ENCODE data around the gene KCNIP4.

Gene KCNIP4

DNA sequence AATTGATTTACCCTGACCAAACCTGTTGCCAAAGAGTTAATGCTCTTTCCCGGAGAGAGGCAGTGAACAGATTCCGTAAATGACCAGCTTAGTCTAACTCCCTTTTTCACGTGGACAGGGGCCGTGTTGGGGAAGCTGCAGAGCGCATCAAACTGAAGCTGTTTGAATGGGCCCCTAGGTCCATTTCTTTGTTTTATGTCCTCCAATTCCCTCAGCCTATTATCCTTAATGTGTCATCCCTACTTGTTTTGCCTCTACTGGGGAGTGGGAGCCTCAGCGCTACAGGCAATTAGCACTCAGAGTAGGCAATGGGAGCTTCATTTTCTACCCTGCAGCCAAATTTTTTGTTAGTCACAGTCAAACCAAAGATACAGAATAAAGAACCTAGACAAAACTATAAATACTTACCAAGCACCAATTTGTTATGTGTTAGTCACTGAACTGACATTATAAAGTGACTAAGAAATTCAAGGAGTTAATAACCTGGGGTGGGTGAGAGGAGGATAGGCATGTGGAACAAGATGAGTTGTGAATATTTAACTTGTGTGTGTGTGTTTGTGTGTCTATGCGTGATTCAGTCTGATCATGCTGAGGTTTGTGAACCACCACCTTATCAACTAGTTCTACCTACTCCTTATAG is 830.9 kb downstream of the KCNIP4 start:
- in situ Hi-C loops (cut with HindIII; ENCODE audit: low sequenced_read_pairs): no loop called here

DNA sequence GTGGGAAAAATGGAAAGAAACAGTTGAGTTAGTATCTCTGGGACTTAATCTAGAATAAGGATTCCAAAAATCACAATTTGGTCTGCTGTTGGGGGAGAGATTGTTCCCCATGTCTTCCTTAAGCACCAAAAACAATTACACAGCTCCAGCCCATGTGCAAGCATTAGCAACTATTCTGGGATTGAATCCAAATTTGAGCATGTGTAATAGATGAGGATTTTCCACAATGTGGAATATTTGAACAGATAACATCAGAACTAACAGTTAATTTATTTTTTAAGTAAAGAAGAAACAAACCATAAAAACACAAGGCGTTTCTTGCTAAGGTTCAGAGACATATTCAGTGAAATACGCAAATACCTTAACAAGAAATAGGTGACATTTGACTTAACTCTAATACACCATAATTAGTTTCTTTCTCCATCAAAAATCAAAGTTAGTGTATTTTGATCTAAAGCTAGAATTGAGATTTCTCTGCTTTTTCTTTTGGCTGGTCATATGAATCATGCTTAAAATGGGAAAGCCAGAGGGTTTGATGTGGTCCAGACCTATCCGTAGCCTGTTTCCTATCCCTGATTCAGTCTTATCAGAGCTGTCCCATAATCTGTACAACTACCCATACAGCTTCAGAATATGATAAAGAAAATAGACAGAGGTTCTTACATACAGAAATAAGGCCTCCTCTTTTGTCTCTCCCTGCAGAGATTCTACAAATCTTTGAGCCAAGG is 834.9 kb downstream of the KCNIP4 start:
- in situ Hi-C loops (cut with HindIII; ENCODE audit: low sequenced_read_pairs): no loop called here

DNA sequence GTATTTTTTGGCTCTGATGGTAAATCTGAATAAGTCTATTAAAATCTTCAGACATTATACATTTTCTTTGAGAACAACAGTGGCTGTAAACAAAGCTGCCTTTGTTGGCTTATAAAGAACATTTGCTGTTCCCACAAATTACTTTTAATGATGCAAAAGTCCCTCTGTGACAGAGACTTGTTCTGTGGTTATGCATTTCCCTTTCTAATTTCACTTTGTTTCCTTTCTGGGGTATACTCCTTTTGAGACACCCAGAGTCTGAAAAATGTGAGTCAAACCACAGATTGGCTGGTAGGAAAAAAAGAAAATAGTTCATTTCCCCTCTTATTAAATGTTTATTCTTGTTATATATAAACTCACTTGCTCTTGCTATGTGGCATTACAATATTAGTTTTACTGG is 845.9 kb downstream of the KCNIP4 start:
- in situ Hi-C loops (cut with HindIII; ENCODE audit: low sequenced_read_pairs): no loop called here

DNA sequence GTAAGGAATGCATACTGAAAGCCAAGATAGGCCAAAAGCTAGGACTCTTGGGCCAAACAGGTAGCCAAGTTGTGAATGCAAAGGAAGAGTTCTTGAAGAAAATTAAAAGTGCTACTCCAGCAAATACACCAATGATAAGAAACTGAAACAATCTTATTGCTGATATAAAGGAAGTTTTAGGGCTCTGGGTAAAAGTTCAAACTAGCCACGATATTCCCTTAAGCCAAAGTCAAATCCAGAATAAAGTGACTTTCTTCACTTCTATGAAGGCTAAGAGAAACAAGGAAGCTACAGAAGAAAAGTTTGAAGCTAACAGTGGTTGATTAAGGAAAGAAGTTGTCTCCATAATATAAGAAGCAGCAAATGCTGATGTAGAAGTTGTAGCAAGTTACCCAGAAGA is 850.7 kb downstream of the KCNIP4 start:
- in situ Hi-C loops (cut with HindIII; ENCODE audit: low sequenced_read_pairs): no loop called here

DNA sequence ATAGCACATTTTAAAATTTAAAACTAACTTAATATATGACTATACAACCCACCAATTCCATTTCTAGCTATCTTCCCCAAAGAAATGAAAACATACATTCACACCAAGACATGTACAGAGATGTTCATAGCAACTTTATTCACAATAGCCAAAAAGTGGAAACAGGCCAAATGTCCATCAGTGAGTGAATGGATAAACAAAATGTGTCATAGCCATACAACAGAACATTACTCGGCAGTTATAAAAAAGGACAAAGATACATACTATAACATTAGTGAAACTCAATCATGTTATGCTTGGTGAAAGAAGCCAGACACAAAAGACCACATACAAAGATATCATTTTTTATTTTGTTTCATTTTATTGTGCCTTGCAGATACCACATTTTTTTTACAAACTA is 851.5 kb downstream of the KCNIP4 start:
- in situ Hi-C loops (cut with HindIII; ENCODE audit: low sequenced_read_pairs): no loop called here

DNA sequence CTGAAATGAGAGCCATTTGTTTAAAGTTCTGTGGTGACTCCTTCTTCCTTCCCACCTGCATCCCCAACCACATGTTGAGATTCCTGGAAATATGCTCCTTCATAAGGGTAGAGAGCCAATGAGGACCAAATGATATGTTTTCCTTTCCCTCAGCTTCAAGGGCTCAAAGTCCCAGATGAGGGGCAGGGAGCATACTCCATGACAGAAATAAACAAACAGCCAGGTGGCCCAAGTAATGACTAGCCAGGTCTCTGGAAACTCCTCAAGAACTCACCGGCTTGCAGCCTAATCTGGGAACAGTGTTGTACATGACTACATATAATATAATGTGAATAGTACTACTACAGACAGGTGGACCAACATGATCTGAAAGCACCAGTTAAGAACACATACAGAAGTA is 856.0 kb downstream of the KCNIP4 start:
- in situ Hi-C loops (cut with HindIII; ENCODE audit: low sequenced_read_pairs): no loop called here

DNA sequence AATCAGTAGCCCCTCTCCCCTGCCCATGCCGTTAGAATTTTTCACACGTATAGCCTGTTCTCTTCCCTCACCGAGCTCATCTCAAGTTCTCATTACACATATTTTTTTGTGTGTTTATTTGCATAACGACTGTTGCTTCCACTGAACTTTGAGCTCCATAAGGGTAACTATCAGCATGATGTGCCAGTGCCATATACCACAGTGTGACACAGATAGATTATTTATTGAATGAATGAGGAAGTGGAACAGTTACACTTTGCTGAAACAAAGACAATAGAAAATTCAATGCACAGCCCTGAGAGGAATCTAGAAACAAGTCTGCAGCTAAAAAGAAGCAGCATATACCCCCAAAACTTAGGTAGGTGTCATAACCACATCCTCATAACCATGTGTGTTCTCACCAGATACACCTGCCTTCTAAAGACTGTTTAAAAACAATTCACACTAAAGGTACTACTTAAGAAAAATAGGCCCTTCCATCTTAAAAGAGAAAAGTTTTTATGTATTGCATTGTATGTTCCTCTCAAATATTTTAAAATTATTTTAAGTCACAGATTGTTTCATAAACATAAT is 858.4 kb downstream of the KCNIP4 start:
- in situ Hi-C loops (cut with HindIII; ENCODE audit: low sequenced_read_pairs): no loop called here

DNA sequence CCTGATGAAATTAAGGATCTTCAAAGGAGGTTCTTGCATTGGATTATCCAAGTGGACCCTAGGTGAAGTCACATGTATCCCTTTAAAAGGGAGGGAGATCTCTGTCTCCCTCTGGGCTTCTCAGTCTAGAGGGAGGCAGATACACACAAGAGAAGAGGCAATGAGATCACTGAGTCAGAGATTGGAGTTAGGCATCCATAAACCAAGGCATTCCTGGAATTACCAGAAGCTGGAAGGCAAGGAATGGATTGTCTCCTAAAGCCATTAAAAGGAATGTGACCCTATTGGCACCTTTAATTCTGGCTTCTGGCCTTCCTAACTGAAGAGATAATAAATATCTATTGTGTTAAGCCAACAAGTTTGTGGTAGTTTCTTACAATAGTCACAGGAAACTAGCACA is 865.2 kb downstream of the KCNIP4 start:
- in situ Hi-C loops (cut with HindIII; ENCODE audit: low sequenced_read_pairs): no loop called here

DNA sequence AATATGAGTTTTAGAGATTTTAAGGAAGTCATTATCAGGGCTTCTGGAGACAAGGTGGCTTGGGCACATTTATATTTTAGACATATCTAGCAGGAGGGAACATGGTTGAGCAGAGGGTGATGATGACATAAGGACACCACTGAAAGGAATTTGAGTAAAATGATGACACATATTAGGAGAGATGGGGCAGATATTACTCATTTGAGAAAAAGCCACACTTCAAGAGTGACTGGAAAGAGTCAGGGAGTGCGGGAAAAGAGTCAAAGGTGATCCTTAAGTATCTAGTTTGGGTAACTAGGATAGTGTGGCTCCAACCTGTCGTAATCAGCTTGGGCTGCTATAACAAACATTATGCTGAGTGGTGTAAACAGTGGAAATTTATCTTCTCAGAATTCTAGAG is 870.6 kb downstream of the KCNIP4 start:
- in situ Hi-C loops (cut with HindIII; ENCODE audit: low sequenced_read_pairs): no loop called here

DNA sequence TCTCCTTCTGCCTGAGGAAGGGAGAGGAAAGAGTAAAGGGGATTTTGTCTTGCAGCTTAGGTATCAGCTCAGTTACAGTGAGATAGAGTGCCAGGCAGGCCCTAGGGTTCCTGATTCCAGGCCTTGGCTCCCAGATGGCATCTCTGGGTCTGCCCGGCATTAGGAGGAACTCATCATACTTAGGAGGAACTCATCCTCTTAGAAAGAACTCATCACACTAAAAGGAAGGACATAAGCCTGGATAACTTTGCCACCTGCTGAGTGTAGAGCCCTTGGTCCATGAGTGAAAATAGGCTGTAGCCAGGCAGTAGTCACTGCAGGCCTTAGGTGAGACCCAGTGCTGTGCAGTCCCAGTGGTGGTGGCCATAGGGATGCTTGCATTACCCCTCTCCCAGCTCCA is 881.2 kb downstream of the KCNIP4 start:
- in situ Hi-C loops (cut with HindIII; ENCODE audit: low sequenced_read_pairs): no loop called here

DNA sequence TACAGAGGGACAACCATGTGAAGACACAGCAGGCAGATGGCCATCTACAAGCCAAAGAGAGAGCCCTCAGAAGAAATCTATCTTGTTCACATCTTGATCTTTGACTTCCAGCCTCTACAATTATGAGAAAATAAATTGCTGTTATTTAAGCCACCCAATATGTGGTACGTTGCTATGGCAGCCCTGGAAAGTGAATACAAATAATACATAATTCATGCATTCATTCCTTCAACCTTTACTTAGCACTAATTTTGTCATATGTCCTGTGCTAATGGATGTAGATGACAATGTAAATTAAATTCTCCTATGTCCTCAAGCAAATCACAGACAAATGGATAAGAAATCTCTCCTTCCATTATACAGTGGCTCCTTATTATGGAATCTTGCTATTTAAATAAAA is 886.7 kb downstream of the KCNIP4 start:
- in situ Hi-C loops (cut with HindIII; ENCODE audit: low sequenced_read_pairs): no loop called here

DNA sequence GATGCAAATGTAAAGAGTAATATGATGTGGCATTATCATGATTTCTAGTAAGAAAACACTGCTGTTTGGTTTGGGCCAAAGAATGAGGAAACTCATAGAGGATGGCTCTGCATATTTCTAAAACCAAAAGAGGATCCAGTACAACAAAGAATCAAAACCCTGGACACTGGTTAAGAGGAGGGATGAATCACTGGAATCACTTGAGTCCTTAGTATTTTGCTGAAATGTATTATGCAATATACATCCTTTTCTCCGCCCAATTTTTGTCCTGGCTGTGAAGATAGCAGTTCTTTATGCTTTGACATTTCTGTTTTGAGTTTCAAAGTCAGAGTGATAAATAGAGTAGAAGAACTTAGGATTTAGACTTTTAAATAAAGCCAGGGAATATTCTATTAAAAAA is 902.4 kb downstream of the KCNIP4 start:
- in situ Hi-C loops (cut with HindIII; ENCODE audit: low sequenced_read_pairs): no loop called here

DNA sequence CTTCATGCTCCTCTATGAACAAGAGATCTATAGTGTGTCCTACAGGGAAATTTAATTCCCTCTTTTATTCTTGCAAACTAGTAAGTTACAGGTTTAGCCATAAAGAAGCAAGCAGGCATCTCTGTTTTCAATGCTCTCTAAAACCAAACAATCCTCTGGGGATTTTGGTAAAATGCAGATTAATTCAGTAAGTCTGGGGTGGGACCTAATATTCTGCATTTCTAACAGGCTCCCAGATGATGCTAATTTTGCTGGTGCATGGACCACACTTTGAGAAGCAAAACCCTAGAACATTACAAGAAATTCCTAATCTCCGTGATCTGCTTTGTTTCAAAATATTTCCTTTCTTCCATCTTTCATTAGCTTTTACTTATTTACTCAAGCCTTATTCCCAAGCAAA is 903.5 kb downstream of the KCNIP4 start:
- in situ Hi-C loops (cut with HindIII; ENCODE audit: low sequenced_read_pairs): no loop called here

DNA sequence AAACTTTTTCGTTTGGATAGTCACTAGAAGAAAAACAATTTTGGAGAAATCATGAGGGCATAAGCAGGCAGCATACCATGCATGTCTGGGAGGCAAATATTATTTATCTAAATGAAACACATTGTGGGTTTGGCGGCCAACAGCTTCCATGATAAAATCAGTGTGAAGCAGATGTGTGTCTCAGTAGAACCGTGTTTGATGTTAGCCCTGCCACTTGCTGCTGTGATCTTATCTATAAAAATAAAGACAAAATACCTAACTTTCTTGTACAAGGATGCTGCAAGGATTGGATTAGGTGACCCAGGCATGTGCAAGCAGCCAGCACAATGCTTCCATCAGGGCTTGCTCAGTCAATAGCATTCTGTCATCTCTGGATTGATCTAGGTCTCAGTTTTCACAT is 906.9 kb downstream of the KCNIP4 start:
- in situ Hi-C loops (cut with HindIII; ENCODE audit: low sequenced_read_pairs): no loop called here

DNA sequence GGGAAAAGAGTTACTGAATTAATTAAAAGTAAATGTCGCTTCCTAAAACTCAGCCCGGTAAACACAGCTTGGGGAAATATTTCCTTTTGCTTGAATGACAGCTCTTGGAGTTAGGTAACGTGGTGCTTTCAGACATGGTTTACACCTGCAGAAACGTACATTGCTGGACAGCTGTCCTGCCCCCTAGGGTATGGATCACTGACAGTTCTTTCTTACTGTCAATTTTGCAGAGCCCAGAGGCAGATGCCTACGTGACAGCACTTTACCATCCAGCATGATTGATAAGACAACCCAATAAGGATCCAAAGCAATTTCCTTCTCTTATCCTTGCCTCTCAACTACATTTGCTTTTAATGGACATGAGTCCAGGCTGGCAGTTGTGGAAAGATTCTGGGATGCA is 913.8 kb downstream of the KCNIP4 start:
- in situ Hi-C loops (cut with HindIII; ENCODE audit: low sequenced_read_pairs): no loop called here

DNA sequence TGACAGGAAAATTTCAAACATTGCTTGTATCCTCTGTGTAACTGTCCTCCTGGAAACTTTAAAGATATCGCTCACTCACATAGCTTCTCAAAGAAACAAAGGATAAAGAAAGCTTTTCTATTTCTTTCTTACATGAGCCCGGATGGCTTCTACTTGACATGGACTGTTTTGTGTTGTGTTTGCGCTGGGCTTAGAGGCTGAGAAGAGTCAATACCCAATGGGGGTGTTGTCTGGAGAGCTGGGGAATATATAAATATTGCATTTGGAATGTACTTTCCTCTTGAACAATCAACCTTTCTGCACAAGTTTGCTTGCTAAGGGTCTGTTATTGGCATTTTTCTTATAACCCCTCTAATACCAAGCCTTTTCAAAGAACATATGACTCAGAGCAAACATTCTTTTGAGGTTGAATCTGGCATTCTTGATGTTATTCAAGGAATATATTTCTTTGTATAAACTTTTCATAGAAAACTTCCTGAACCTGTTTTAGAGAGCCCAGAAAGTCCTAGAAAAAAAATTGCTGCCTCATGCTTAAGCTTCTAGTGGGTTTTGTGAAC is 916.4 kb downstream of the KCNIP4 start:
- in situ Hi-C loops (cut with HindIII; ENCODE audit: low sequenced_read_pairs): no loop called here

DNA sequence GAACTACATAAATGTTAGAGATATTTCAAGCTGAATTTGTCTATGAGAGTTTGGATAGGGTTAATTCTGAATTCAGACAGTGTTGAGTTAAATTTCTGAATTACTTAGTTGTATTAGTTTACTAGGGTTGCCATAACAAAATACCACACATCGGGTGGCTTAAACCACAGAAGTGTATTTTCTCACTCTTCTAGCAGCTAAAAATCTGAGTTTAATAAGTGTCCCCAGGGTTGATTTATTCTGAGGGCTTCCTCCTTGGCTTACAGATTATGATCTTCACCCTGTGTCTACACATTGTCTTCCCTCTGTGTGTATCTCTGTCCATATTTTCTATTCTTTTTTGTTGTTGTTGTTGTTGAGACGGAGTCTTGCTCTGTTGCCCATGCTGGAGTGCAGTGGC is 929.8 kb downstream of the KCNIP4 start:
- in situ Hi-C loops (cut with HindIII; ENCODE audit: low sequenced_read_pairs): no loop called here

DNA sequence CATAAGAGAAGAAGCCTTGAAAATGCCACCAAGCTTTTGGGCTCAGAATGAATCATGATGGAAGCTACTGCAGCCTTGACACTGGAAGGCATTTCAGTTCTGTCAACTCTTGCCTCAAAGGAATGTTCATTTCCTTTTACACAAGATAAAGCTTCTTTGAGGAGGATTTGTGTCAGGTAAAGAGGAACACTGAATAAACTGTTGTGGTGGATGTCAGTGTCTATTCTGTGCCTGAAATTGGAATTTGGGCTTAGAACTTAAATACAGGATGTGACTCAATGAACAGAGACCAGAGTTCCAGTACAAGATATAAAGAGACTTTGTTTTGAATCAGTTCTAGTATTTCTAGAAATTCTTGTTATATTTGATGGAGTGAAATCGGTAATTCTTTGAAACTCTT is 935.1 kb downstream of the KCNIP4 start:
- in situ Hi-C loops (cut with HindIII; ENCODE audit: low sequenced_read_pairs): no loop called here

DNA sequence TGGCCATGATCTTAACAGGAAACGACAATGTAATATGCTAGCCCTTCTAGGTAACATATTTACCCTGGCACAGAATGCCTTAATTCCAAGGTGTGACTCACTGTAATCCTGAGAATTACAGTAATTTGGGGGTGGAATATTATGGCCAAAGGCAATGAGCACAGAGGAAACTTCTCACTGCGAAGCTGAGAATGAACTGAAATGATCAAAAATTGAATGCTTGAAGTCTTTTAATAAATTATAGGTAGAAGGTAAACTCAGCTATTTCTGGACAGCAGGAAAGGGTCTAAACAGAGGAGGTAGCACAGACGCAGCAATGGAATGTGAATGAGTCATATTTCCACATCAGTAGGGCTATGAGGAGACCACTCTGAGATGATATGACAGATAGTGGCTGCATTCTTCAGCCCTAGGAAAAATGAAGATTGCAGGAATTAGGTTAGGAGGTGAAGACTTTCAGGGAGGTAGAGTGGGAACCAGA is 935.7 kb downstream of the KCNIP4 start:
- in situ Hi-C loops (cut with HindIII; ENCODE audit: low sequenced_read_pairs): no loop called here

DNA sequence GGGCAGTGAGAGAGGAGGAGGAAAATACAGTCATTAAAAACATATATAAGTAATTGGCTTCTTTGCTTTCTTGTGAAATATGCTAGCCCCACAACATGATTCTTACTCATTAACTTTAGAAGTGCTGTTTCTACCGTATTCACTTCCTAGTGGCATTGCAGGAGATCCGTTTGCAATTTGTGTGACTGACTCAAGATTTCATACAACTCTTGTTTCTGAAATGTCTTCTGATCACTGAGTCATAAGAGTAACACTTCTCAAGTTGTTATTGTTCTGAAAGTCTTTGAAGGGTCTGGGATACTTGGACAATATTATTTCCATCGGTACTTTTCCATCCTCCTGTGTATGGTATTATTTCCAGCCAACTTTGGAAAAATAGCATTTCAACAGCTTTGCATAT is 937.5 kb downstream of the KCNIP4 start:
- in situ Hi-C loops (cut with HindIII; ENCODE audit: low sequenced_read_pairs): no loop called here

DNA sequence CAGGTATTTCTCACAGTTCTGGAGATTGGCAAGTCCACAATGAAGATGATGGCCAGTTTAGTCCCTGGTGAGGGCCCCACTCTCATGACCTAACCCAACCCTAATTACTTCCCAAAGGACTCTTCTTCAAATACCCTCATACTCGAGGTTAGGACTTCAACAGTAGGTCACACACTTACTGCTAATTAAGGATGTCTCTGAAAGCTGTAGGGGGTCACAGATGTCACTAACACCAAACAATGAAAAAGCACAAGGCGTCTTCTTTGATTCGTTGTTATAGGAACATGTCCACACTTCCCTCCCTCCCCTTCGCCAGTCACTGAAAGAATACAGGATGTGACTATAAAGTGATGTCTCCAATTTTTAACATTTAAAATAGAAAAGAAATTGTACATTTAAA is 938.6 kb downstream of the KCNIP4 start:
- in situ Hi-C loops (cut with HindIII; ENCODE audit: low sequenced_read_pairs): no loop called here

DNA sequence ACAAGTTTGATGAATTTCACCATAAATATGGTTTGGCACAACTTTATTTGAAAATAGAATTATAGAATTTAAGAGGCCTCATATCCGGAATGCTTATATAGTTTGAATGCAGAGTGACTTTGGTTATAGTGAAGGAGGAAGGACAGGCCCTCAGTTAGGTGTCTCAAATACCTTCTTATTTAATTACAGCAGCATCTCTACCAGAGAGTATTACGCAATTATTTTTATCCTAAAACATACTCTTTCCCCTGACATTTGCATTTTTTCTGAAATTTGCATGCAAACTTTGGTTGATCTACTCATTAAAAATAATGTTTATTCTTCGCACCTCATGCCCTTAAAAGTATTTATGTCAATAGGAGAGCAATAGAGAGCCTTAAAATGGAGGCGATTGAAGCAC is 942.9 kb downstream of the KCNIP4 start:
- in situ Hi-C loops (cut with HindIII; ENCODE audit: low sequenced_read_pairs): no loop called here

Data from endothelial cell of hepatic sinusoid (primary cell).